Testis (tissue), 3 donors: ENCODE data around the gene YWHAH. TPM values are rescaled to one million over a fixed set of nuclear protein-coding genes. Genes with fewer than 3 reads are reported as not detected.

Experiments used
- DNase-seq: peaks from one replicate; pipeline ENCODE4 v3.0.0-alpha.2; 2019
- H3K27ac ChIP-seq, 2 donors: fragments of 200-600 bp; sonication (generic); one replicate each; pipeline ENCODE4 v1.5.1; 2019
- H3K27me3 ChIP-seq: fragments of 200-600 bp; sonication (generic); one replicate; pipeline ENCODE4 v1.5.1; 2019
- H3K36me3 ChIP-seq: fragments of 200-600 bp; sonication (generic); one replicate; pipeline ENCODE4 v1.5.1; 2017; ENCODE audit warnings: low read depth; ENCODE audit errors: missing control alignments
- H3K4me1 ChIP-seq: fragments of 200-600 bp; sonication (generic); one replicate; pipeline ENCODE4 v1.5.1; 2019
- H3K4me3 ChIP-seq, 2 donors: fragments of 200-600 bp; sonication (generic); one replicate each; pipeline ENCODE4 v1.5.1; 2017 to 2019
- H3K9me3 ChIP-seq: fragments of 200-600 bp; sonication (generic); one replicate; pipeline ENCODE4 v1.5.1; 2017
- CTCF ChIP-seq, 3 experiments: fragments of 450-650 bp in 2 of 3; fragments of 200-600 bp in 1 of 3; sonication (generic) in 1 of 3; IDR thresholded peaks; one replicate each; pipeline ENCODE4 v1.5.1; 2016 to 2019; ENCODE audit warnings: antibody characterized with exemption in 3 of 3, mild to moderate bottlenecking in 2 of 3, moderate library complexity in 1 of 3
- POLR2A ChIP-seq: fragments of 450-650 bp; IDR thresholded peaks from one replicate; pipeline ENCODE4 v1.6.1; 2017; ENCODE audit warnings: antibody characterized with exemption, mild to moderate bottlenecking, moderate library complexity
- WGBS, 2 donors: methylation state at CpG; one replicate each; pipeline ENCODE4 v1.1.5; 2018; 5-methylcytosine and 5-hydroxymethylcytosine counted together
- intact Hi-C: fragments of 100-400 bp; cut with DNase I; formaldehyde crosslinking; loops from one replicate; pipeline ENCODE4 v1.15.1; 2023; ENCODE audit warnings: low total_unique reads
- polyA plus RNA-seq: library from polyadenylated mRNA; stranded (reverse); fragments of 350-450 nt; fragmentation: Illumina TruSeq; extraction: RNeasy Lipid Tissue Mini Kit (QIAGEN cat#74804); gene quantifications from one replicate; pipeline ENCODE4 v1.2.3, GENCODE V29; 2014; ENCODE audit warnings: low read depth, low replicate concordance; ENCODE audit not compliant: insufficient read depth
- total RNA-seq, 2 donors: library from RNA; depleted of rRNA; stranded (reverse); fragments of >200 nt; gene quantifications; one replicate each; pipeline ENCODE4 v1.2.3, GENCODE V29; 2016

YWHAH gene
- total and polyA plus RNA-seq, 3 donors from 2014 or later: 27.2 to 48.9 (median 47.6) TPM

- no peaks in the 10 kb centered on the region for H3K27me3 ChIP-seq
- H3K27ac ChIP-seq: no peak overlapping the region
- H3K4me3 ChIP-seq: no peak overlapping the region
- H3K4me1 ChIP-seq: no peaks in the 10 kb centered on the region
- WGBS, 2 donors: 58 to 71% methylated on average over 2 of the region's 2 CpGs
- no peak for DNase-seq
- intact Hi-C loops: no loop called here
- no peaks in the 10 kb centered on the region for H3K9me3 ChIP-seq
- no peaks in the 10 kb centered on the region for H3K36me3 ChIP-seq
- TF ChIP-seq POLR2A (no peak), CTCF (IDR thresholded peaks at IDR 0.05) (no peak)
Observed at GRCh38 chr22:31952472-31952871, 8.1 kb downstream of the YWHAH start.

GRCh38 chr22:31953261-31953660, 8.9 kb downstream of the YWHAH start:
- Histone ChIP-seq H3K9me3 (no peaks in the 10 kb centered on the region), H3K36me3 (no peaks in the 10 kb centered on the region), H3K4me3 (no peak overlapping the region), H3K27ac (no peak overlapping the region), H3K27me3 (no peaks in the 10 kb centered on the region), H3K4me1 (no peaks in the 10 kb centered on the region)
- TF ChIP-seq CTCF (IDR thresholded peaks at IDR 0.05): no peak
- no peak for TF ChIP-seq POLR2A
- intact Hi-C loops: no loop called here
- DNase-seq: no peak
- 87 to 88% methylated on average over 3 of the region's 3 CpGs for WGBS, 2 donors

- Histone ChIP-seq H3K9me3 (no peaks in the 10 kb centered on the region), H3K36me3 (no peaks in the 10 kb centered on the region), H3K4me1 (no peaks in the 10 kb centered on the region), H3K27me3 (no peaks in the 10 kb centered on the region), H3K27ac (no peak overlapping the region), H3K4me3 (no peak overlapping the region)
- intact Hi-C loops: no loop called here
- TF ChIP-seq CTCF (IDR thresholded peaks at IDR 0.05): no peak
- TF ChIP-seq POLR2A: no peak
- DNase-seq: no peak
- WGBS, 2 donors: 81% methylated on average over 11 of the region's 11 CpGs
Observed at GRCh38 chr22:31954535-31955523, 10.5 kb downstream of the YWHAH start.

- H3K4me3 ChIP-seq: no peak overlapping the region
- TF ChIP-seq POLR2A (no peak), CTCF (IDR thresholded peaks at IDR 0.05) (no peak)
- no peak overlapping the region for H3K27ac ChIP-seq
- WGBS, 2 donors: 91 to 96% methylated on average over 9 to 12 of the region's 12 CpGs
- H3K27me3 ChIP-seq: no peaks in the 10 kb centered on the region
- no peak for DNase-seq
- H3K9me3 ChIP-seq: no peaks in the 10 kb centered on the region
- intact Hi-C loops: no loop called here
- H3K4me1 ChIP-seq: no peaks in the 10 kb centered on the region
- no peaks in the 10 kb centered on the region for H3K36me3 ChIP-seq
Observed at GRCh38 chr22:31956360-31956759, 12.0 kb downstream of the YWHAH start.
